ENCODE measurements around the gene COL1A1.

DNA sequence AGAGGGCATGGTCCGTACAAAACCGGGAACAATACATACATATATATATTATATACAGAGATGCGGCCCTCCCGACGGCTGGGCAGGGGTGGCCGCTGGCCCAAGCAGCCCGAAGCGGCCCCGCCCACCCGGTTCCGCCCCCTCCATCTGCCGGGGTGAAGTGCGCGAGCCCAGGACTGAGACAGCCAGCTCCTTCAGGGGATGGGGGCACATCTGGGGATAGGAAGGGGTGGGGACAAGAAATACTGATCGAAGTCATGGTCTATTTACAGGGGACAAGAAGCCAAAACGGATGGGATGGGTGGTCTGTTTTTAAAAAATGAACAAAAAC, 67.7 kb downstream of the COL1A1 start:
- TF ChIP-seq ZNF274 (CRISPR knock-in tag; IDR thresholded peaks at IDR 0.05), result no peak
- TF ChIP-seq, protein P1, sequence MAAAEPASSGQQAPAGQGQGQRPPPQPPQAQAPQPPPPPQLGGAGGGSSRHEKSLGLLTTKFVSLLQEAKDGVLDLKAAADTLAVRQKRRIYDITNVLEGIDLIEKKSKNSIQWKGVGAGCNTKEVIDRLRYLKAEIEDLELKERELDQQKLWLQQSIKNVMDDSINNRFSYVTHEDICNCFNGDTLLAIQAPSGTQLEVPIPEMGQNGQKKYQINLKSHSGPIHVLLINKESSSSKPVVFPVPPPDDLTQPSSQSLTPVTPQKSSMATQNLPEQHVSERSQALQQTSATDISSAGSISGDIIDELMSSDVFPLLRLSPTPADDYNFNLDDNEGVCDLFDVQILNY (CRISPR knock-in tag; conservative IDR thresholded peaks at IDR 0.05), result no peak
- no peak for TF ChIP-seq LCORL (IDR thresholded peaks at IDR 0.05)
- TF ChIP-seq LCORL (CRISPR knock-in tag; IDR thresholded peaks at IDR 0.05), result no peak
- TF ChIP-seq, protein P2, sequence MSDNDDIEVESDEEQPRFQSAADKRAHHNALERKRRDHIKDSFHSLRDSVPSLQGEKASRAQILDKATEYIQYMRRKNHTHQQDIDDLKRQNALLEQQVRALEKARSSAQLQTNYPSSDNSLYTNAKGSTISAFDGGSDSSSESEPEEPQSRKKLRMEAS (IDR thresholded peaks at IDR 0.05), result no peak
